Occipital lobe (tissue), 2 donors: ENCODE data around the gene PRR23C. TPM values are rescaled to one million over a fixed set of nuclear protein-coding genes. Genes with fewer than 3 reads are reported as not detected.
"Not testable (repeated sequence)": the region's sequence is repeated elsewhere in the genome, so short reads cannot be mapped to it uniquely, and the experiment has no call there.

Source experiments
- DNase-seq: peaks from one replicate; lab custom pipeline; 2025; lab: John Stamatoyannopoulos, UW
- total RNA-seq: library from RNA; depleted of rRNA; stranded (reverse); fragments of >200 nt; gene quantifications from one replicate; pipeline ENCODE4 v1.2.3, GENCODE V29; 2014

PRR23C gene
- total RNA-seq: not detected

DNA sequence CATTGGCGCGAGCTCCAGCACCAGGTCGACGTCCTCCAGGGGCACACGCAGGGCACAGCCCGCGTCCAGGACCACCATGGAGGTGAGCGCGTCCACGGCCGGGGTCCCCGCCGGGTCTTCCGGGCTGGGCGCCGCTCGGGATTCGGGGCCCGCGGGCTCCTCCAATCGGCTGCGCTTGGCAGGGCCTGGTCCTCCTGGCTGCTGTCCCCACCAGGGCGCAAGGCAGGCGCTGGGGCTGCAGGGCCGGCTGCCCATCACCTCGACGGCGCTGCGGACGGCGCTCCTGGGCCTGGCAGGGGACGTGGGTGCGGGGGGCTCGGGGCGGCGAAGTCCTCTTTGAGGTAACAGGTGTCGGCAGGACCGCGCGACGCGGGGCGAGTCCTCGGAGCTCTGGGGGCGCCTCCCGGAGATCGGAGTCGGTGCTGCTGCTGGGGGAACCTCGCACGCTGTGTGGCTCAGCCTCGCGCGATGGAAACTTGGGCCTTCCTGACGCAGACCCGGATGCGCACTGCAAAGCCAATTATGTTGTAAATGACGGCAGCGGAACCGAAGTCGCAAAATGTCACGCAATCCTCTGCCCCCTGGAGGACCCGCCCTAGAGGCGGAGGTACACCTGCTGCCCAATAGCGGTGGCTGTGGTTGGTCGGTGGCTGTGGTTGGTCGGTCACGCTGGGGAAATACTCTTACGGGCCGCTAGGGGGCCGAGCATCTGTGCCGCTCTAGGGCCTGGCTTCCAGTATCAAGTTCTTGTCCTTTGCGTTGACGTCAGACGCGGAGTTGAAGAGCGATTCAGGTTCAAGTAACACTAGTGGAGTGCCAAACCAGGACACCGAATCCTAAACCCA, at the start of gene PRR23C:
Gene PRR23C, minus strand, starts transcription at position 527 of the 845 bp plus-strand sequence. Its CDS starts 272 bp downstream, at position 255.
- DNase-seq: no peak

DNA sequence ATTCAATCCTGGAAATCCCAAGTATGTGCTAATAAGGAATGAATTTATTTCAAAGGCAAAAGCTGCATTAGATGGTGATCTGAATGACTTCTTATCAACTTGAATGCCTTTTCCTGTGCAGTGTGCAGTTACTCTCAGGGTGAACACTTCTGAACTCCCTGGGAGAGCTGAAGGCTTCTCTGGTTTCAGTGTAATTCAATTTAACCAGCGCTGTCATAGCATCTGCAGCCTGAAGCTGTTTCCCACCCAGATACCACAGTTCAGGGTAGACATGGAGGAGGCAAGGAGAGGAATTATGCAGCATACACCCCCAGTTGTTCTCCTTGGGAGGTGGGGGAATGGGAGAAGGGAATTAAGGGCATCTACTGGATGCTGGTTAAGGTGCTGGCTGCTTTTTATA, 49.1 kb upstream of the PRR23C start:
- no peak for DNase-seq

DNA sequence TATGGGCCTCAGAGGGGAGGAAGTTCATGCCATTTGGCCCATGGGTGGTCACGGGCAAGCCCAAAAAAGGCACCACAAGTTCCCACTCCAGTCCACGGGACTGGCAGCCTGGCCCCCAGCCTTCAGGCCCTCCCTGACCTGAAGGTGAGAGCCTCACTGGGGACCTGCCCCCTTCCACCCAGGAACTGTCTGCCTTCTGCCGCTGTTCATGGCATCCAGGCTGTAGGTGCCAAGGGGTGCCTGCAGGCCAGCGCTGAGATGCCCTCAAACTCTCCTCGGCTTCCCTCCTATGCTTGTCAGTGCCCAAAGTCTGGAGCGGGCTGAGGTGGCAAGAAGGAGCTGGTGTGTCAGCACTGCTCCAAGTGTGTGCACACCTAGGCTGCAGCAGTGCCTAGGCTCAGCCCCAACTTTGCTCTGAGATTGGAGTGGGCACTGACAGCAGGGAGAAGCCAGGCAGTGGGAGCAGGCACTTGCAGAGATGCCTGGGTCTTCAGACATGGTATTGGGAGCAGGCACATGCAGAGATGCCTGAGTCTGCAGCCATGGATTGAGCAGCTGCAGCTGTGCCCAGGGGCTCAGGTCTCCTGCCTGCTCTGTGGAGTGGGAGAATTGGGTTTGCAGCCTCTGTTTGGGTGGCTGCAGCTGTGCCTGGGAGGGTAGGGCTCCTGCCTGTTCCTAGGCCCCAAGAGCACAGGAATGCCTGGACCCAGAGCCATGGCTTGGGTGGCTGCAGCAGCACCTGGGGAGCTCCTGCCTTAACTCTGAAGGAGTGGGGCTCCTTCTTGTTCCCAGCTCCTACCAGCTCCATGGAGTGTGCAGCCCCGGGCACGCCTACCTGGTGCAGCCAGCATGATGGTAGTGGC, 44.0 kb upstream of the PRR23C start:
- DNase-seq: no peak

DNA sequence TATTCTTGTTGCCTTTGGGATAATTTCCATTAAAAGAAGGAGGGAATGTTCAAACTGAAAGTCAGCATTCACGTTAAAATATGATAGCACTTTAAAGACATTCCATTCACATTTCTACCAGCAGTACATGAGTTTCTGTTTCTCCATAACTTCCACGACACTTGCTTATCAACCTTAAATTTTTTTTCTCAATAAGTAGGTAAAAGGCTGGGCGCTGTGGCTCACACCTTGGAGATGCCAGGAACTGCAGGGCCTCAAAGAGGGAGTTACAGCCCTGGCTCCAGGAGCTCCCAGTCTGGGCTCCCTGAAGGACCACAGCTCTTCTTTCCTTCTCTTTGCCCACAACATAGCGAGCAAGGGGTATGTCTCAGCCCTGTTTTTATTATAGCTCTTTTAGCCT, 42.9 kb upstream of the PRR23C start:
- DNase-seq: no peak

DNA sequence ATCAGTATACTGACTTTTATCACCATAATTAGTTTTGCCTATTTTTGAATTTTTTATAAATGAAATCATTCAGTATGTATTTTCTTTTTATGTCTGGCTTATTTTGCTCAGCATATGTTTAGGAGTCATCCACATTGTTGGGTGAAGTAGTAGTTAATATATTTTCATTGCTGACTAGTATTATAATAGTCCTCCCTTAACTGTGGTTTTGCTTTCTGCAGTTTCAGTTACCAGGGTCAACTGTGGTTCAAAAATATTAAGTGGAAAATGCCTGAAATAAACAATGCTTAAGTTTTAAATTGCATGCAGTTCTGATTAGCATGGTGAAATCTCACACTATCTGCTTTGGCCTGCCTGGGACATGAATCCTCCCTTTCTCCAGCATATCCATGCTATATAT, 39.5 kb upstream of the PRR23C start:
- no peak for DNase-seq

DNA sequence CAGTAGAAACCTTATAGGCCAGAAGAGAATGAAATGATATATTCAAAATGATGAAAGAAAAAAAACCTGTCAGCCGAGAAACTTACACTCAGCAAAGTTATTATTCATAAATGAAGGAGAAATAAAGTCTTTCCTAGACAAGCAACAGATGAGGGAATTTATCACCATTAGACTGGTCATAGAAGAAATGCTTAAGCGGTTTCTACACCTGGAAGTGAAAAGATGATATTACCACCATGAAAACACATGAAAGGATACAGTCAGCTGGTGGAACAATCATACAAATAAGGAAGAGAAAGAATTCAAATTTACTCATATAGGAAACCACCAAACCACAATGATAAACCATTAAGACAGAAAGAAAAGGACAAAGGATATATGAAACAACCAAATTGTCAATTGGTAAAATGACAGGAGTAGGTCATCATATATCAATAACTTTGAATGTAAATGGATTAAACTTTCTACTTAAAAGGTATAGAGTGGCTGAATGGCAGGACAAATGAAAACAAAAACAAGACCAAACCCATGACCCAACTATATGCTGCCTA, 29.9 kb upstream of the PRR23C start:
- no peak for DNase-seq

DNA sequence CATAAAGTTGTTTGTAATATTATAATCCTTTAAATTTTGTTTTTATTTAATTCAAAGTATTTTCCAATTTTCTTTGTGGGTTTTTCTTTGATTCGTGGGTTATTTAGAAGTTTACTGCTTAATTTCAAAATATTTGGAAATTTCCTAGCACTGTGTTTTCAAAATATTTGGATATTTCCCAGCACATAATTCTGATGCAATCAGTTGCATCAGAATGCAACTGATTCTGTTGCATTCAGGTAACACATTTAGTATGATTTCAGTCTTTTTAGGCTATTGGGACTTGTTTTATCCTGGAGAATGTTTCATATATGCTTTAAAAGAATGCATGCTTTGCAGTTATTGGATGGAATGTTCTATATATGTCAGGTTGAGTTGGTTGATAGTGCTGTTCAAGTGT, 18.2 kb upstream of the PRR23C start:
- DNase-seq: no peak

DNA sequence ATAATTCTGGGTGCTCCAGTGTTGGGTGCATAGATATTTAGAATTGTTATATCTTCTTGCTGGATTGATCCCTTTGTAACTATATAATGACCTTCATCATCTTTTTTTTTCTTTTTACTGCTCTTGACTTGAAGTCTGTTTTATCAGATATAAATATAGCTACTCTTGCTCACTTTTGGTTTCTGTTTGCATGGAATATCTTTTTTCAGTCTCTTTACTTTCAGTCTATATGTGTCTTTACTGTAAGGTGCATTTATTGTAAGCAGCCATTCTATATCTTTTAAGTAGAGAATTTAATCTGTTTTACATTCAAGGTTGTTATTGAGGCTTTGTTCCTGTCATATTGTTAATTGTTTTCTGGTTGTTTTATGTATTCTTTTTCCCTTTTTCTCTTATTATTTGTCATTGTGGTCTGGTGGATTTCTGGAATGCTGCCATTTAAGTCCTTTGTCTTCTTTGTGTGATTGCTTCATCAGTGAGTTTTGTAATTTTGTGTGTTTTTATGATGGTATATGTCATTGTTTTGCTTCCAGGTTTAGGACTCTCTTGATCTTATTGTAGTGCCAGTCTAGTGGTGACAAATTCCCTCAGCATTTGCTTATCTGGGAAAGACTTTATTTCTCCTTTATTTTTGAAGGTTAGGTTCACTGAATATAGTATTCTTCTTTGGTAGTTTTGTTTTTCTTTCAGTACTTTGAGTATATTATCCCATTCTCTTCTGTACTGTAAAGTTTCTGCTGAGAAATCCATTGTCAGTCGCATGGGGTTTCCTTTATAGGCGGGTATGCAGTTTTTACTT, 8.3 kb upstream of the PRR23C start:
- DNase-seq: no peak

DNA sequence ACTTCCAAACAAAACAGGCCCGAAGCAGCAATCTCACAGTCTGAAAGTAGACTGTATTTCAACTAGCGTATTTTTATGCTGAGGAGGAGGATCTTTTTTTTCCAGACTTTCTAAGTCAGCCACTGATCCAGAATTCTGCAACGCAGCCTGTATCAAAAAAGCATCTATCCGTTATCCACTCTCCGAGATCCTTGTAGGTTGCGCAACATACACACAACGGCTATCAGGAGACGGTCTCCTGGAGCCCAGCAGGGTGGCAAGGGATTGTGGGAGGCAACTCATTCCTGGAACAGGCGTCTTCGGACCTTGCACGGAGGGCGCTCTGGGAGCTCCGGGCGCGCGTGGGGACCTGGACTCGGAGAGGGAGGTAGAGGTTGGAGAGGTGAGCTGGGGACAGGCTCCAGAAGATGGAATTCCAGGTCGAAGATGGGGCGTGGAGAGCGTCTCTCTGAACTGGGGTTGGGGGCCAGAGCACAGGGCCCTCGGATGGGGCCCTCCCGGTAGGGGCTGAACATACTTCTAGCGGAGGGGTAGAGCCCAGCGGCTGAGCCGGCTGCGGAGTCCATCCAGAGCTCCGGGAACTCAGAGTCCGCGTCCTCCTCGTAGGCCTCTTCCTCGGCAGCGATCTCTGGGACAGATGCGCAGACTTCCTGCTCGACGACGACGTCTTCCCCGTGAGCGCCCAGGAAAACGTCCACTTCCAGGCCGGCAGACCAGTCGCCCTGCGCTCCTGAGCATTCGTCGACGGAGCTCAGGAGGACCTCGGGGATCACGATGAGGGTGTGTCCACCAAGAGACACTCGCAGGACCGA, 932 bp downstream of the PRR23C start:
- DNase-seq: no peak

DNA sequence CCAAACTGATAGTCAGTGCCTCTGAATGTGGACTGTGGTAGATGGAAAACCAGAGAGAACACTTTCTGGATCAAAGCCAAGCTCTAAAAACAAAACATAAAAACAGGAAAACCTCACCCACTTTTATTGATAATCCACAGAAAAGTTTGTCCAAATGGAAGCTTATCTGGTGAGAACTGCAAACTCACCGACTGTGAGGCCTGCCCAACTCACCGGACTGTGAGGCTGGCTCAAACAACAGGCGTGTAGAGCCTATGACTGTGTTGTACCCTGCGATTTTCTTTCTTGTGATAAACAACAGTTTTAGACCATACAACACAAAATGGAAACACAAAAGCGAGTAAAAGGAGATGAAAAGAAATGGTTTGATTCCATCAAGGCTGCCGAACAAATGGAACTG, 7.2 kb downstream of the PRR23C start:
- no peak for DNase-seq

DNA sequence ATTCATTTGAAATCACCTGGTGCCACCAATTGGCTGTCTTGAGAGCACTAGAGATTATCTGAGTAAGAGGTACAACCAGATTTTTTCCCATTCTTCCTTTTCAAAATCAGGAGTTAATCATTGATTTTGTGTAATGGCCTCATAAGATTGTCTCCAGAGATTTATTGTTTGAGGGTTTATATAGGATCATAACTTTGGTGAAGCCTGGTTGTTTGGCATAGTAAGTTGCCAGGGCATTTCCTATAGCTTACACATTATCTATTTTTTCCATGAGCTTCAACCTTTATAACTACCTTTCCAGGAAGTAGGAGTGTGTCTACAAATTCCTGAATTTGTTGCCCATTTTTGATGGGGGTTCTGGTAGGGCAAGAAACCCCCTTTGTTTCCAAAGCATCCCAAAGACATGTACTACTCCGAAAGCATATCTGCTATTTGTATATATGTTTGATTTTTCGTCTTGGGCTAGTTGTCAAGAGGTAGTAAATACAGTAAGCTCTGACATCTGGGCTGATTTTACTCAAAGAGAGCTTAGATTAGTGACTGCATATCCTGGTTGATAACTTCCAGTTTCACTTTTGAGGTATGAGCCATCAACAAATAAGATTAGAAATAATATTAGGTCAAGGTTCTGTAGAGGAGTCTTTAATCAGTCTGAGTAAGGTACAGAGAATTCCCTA, 12.2 kb downstream of the PRR23C start:
- no peak for DNase-seq

DNA sequence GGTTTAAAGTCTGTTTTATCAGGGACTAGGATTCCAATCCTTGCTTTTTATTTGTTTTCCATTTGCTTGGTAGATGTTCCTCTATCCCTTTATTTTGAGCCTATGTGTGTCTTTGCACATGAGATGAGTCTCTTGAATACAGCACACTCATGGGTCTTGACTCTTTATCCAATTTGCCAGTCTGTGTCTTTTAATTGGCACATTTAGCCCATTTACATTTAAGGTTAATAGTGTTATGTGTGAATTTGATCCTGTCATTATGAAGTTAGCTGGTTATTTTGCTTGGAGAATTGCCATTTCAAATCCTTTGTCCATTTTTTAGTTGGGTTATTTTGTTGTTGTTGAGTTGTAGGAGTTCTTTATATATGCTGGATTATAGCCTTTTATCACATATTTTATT, 14.1 kb downstream of the PRR23C start:
- not testable (repeated sequence) for DNase-seq

DNA sequence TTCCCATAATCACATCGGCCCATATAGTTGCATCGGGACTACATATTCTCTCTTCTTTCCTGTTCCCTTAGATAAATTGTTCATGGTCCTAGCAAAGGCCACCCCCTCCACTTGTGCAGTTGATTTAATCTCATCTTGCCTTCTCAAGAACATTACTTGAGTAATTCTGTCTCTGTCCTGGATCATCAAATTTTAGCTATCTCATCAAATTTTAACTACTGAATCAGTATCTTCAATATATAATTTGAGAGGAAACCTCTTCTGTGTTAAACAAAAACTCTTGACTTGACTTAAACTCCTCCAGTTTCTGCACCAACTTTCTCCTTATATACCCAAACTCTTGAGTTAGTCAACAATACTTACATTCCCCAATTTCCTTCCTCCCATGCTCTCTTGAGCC, 19.7 kb downstream of the PRR23C start:
- no peak for DNase-seq

DNA sequence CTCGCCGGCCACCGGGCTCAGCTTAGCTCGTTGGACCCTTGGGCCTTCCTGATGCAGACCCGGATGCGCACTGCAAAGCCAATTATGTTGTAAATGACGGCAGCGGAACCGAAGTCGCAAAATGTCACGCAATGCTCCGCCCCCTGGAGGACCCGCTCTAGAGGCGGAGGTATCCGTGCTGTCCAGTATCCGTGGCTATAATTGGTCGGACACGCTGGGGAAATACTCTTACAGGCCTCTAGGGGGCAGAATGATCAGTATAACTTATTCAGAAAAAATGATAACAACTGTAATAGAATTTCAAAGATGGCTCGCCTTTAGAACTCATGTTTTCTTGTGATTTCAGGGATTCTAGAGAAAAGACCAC, 23.8 kb downstream of the PRR23C start, which contains the start of gene PRR23B:
Gene PRR23B, minus strand, starts transcription at position 59 of the 367 bp plus-strand sequence. CDS start 265 bp downstream, outside the sequence.
- DNase-seq: no peak

DNA sequence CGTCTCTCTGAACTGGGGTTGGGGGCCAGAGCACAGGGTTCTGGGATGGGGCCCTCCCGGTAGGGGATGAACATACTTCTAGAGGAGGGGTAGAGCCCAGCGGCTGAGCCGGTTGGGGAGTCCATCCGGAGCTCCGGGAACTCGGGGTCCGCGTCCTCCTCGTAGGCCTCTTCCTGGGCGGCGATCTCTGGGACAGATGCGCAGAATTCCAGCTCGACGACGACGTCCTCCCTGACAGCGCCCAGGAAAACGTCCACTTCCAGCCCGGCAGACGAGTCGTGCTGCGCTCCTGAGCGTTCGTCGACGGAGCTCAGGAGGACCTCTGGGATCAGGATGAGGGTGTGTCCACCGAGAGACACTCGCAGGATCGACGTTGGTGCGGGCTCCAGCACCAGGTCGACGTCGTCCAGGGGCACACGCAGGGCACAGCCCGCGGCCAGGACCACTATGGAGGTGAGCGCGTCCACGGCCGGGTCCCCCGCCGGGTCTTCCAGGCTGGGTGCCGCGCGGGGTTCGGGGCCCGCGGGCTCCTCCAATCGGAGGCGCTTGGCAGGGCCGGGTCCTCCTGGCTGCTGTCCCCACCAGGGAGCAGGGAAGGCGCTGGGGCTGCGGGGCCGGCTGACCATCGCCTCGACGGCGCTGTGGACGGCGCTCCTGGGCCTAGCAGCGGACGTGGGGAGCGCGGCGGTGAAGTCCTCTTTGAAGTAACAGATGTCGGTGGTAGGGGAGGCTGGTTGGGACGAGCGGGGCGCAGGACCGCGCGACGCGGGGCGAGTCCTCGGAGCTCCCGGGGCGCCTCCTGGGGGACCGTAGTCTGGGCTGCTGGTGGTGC, 24.4 kb downstream of the PRR23C start:
- no peak for DNase-seq

DNA sequence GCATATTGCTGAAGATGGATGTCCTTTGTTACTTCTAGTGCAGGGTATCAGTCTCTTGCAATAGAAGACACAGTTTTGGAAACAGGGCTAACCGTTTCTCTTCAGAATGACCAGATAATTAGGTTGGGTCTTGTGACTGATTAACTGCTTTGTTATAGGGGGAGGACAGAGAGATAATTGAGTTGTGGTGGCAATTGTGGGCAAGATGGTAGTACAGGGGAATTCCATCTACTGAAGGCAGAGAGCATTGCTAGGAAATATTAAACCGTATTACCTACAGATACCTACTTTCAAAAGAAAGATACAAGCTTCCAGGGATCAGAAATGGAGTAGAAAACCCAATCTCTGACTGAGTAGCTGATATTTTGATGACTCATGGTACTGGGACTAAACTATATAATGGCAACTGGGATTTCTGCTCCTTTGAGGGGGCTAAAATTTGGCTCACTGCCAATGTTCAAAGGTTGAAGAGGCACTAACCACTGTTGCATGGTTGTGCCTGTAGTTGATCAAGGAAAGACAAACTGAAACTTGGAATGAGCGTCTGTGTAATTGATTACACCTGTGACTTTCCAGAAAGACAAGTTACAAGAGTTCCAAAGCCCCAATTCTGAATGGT, 28.2 kb downstream of the PRR23C start:
- DNase-seq: no peak

DNA sequence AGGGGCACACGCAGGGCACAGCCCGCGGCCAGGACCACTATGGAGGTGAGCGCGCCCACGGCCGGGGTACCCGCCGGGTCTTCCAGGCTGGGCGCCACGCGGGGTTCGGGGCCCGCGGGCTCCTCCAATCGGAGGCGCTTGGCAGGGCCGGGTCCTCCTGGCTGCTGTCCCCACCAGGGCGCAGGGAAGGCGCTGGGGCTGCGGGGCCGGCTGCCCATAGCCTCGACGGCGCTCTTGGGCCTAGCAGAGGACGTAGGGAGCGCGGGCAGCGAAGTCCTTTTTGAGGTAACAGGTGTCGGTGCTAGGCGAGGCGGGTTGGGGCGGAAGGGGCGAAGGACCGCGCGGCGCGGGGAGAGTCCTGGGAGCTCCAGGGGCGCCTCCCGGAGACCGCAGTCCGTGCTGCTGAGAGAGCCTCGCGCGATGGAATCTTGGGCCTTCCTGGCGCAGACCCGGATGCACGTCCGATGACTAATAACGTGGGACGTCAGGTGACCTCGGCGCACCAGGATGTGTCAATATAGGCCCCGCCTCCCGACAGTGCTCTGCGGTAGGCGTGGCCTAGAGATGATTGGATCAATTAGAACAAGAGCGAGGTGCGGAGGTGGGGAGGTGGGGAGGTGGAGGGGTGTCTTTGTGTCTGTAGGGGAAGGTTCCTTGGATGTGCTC, 38.5 kb downstream of the PRR23C start, which contains the start of gene PRR23A:
Gene PRR23A, minus strand, starts transcription at position 218 of the 666 bp plus-strand sequence. Its CDS starts 0 bp downstream, at position 218.
- no peak for DNase-seq
